Keratinocyte (primary cell): ENCODE measurements around the gene WDR82. TPM values are rescaled to one million over a fixed set of nuclear protein-coding genes. Genes with fewer than 3 reads are reported as not detected.

Experiments
- DNase-seq: peaks from one replicate; pipeline ENCODE4 v3.0.0-alpha.2; 2011; ENCODE audit warnings: low read depth, missing footprints, low spot score
- FAIRE-seq: peaks from 2 replicates; lab custom pipeline; 2011; peaks lifted over from hg19 to GRCh38; lab: Jason Lieb, UNC
- H2AFZ ChIP-seq: 2 replicates; pipeline ENCODE4 v1.6.0; 2012; ENCODE audit warnings: low read length, control low read depth, inconsistent platforms; ENCODE audit not compliant: control insufficient read depth
- H3K27ac ChIP-seq: 2 replicates; pipeline ENCODE4 v1.5.1; 2011; ENCODE audit warnings: low read length; ENCODE audit not compliant: control insufficient read depth, insufficient read depth
- H3K27me3 ChIP-seq: 3 replicates; pipeline ENCODE4 v1.6.0; 2011; ENCODE audit warnings: low read length; ENCODE audit not compliant: control insufficient read depth, insufficient read depth; ENCODE audit errors: extremely low read depth
- H3K36me3 ChIP-seq, 2 experiments: 2 replicates in 1 of 2; 3 replicates in 1 of 2; pipeline ENCODE4 v1.5.1; 2011; ENCODE audit warnings: low read length in 2 of 2, mild to moderate bottlenecking in 1 of 2; ENCODE audit not compliant: control insufficient read depth in 2 of 2, insufficient read depth in 2 of 2; ENCODE audit errors: extremely low read depth in 1 of 2
- H3K4me1 ChIP-seq: 3 replicates; pipeline ENCODE4 v1.5.1; 2011; ENCODE audit warnings: low read length; ENCODE audit not compliant: control insufficient read depth, insufficient read depth; ENCODE audit errors: extremely low read depth
- H3K4me2 ChIP-seq: 3 replicates; pipeline ENCODE4 v1.6.0; 2011; ENCODE audit warnings: low read depth, low read length; ENCODE audit not compliant: control insufficient read depth, insufficient read depth; ENCODE audit errors: extremely low read depth
- H3K4me3 ChIP-seq, 3 experiments: fragments of 200-600 bp in 1 of 3; sonication (generic) in 1 of 3; 2 replicates in 2 of 3; 3 replicates in 1 of 3; pipeline ENCODE4 v1.5.1; 2011 to 2016; ENCODE audit warnings: low read length in 3 of 3, mild to moderate bottlenecking in 3 of 3, control low read depth in 2 of 3, inconsistent platforms in 1 of 3, low read depth in 1 of 3, mixed read lengths in 1 of 3, mixed run types in 1 of 3, moderate library complexity in 1 of 3; ENCODE audit not compliant: control insufficient read depth in 2 of 3, insufficient read depth in 2 of 3; ENCODE audit errors: extremely low read depth in 1 of 3
- H3K79me2 ChIP-seq: 2 replicates; pipeline ENCODE4 v1.6.0; 2012; ENCODE audit warnings: low read length; ENCODE audit not compliant: control insufficient read depth, insufficient read depth
- H3K9ac ChIP-seq: 3 replicates; pipeline ENCODE4 v1.6.0; 2011; ENCODE audit warnings: low read length; ENCODE audit not compliant: control insufficient read depth, insufficient read depth; ENCODE audit errors: extremely low read depth
- H3K9me1 ChIP-seq: 3 replicates; pipeline ENCODE4 v1.6.0; 2011; ENCODE audit warnings: low read length; ENCODE audit not compliant: control insufficient read depth, insufficient read depth; ENCODE audit errors: extremely low read depth
- H3K9me3 ChIP-seq: 2 replicates; pipeline ENCODE4 v1.5.1; 2012; ENCODE audit warnings: low read depth, low read length; ENCODE audit not compliant: control insufficient read depth
- H4K20me1 ChIP-seq: 3 replicates; pipeline ENCODE4 v1.6.0; 2011; ENCODE audit warnings: low read length; ENCODE audit not compliant: control insufficient read depth, insufficient read depth; ENCODE audit errors: extremely low read depth
- CTCF ChIP-seq, 3 experiments: IDR thresholded peaks in 1 of 3; conservative IDR thresholded peaks in 1 of 3; optimal IDR thresholded peaks in 1 of 3; 2 replicates in 2 of 3; 3 replicates in 1 of 3; pipeline versions ENCODE3 to v1.5.1; 2011; ENCODE audit warnings: low read length in 3 of 3, mild to moderate bottlenecking in 3 of 3, moderate library complexity in 2 of 3, control low read depth in 1 of 3, inconsistent platforms in 1 of 3; ENCODE audit not compliant: insufficient read depth in 2 of 3; ENCODE audit errors: extremely low read depth in 1 of 3
- EZH2 ChIP-seq: IDR thresholded peaks from one replicate; pipeline ENCODE4 v1.6.1; 2012; ENCODE audit warnings: inconsistent platforms, mild to moderate bottlenecking, low read length, moderate library complexity
- dilution Hi-C: fragments of 300-500 bp; cut with MboI; formaldehyde crosslinking; loops from one replicate; pipeline ENCODE4 v1.7.0; 2020; ENCODE audit warnings: low sequenced_read_pairs; ENCODE audit not compliant: extremely low pct_ligation_motif_present
- polyA plus RNA-seq, 5 experiments: library from polyadenylated mRNA; depleted of rRNA in 3 of 5; stranded (reverse) in 3 of 5; stranded (forward) in 1 of 5; unstranded in 1 of 5; fragments of >200 nt; gene quantifications; 1 replicate in 1 of 5; 2 replicates in 3 of 5; 3 replicates in 1 of 5; pipeline versions ENCODE4 v1.2.1 to v1.2.3, GENCODE V29; 2011 to 2012; ENCODE audit warnings: missing spikeins in 2 of 5, low read depth in 1 of 5, low replicate concordance in 1 of 5

The WDR82 gene
- polyA plus RNA-seq, 1 donor (not counting 4 experiments of a cell fraction or from before 2014, with no cell fraction given), result 75.1 TPM

DNA sequence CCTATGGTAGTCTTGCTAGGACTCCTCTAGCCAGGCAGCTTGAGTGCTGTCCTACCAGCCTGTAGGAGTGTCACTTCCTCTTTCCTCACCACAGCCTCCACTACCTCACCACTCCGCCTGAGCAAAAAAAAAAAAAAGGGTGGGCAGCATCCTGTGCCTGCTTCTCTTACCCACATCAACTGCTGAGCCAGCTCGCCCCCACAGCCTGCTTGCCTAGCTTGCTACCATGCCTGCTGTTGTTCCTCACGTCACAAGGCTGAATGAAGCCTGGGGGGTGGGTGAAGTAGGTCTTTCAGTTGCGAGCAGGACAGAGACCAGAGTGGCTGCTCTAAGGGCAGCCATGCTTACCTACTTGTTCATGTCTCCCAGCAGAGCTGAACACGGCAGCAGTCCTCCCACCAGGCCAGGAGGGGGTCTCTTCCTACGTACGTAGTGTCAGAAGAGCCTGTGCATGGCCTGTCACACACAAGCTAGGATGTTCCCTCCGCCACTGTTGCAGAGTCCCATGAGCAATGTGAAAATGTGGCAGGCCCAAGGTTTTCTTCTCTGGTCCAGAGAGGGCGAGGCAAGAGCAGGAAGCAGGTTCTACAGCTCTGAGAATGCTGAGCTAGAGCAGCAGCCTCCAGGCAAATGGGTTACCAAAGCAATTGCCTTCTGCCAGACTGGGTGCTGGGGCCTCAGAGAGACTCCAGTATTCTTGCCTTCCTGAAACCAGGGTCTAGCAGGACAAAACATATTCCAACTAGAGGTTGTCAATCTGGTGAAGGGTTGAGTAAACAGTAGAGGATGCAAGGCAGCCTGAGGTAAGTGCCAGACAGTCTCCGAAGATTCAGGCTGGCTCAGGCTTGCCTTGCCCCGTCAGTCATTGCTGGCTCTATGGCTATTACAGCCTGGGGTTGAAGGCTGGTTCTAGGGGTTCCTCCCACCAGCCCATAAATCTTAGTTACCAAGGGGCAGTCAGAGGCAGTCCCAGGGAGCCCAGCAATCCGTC lies 24.8 kb downstream of the WDR82 start:
- Histone ChIP-seq H3K9me1 (no peaks in the 10 kb centered on the region), H3K36me3 (peaks cover 36 to 45% of the 10 kb centered on the region in 2 experiments), H3K79me2 (peaks cover 3% of the 10 kb centered on the region), H3K9ac (no peak overlapping the region), H3K4me3 (no peak overlapping the region), H3K4me1 (peaks cover 11% of the 10 kb centered on the region), H4K20me1 (peaks cover 4% of the 10 kb centered on the region), H3K27ac (no peak overlapping the region), H2AFZ (no peak overlapping the region), H3K27me3 (no peaks in the 10 kb centered on the region), H3K9me3 (no peaks in the 10 kb centered on the region), H3K4me2 (no peak overlapping the region)
- FAIRE-seq (peak; percentile 41), DNase-seq (no peak)
- TF ChIP-seq EZH2 (no peak), CTCF (optimal IDR thresholded peaks at IDR 0.05 in 1 of 3, IDR thresholded peaks at IDR 0.05 in 1 of 3, conservative IDR thresholded peaks at IDR 0.05 in 1 of 3; ENCODE audit: extremely low read depth in 1 of 3, insufficient read depth in 2 of 3, low read length in 3 of 3) (no peak)
- dilution Hi-C loops, result no loop called here

DNA sequence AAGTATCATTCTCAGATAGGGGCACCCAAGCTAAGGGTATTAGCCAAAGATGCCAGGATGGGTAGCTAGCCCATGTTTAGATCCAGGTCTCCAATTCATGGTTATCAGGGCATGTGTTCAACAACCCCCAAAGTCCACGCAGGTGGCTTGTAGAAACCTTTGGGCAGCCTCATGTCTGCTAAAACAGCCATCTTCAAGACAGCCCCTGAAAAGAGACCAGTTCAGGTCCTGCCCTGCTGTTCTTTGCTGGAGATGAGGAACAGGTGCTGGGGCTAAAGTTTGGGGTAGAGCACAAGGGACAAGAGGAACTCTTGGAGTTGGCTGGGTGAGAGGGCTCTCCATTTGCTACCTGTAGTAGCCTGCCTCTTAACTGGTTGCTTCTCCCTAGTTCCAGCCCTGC lies 28.3 kb downstream of the WDR82 start:
- Histone ChIP-seq H2AFZ (no peak overlapping the region), H3K27me3 (no peaks in the 10 kb centered on the region), H3K9me1 (no peaks in the 10 kb centered on the region), H3K79me2 (no peaks in the 10 kb centered on the region), H3K4me1 (peaks cover 21% of the 10 kb centered on the region), H3K4me2 (no peak overlapping the region), H4K20me1 (peaks cover 2% of the 10 kb centered on the region), H3K36me3 (peaks cover 15 to 22% of the 10 kb centered on the region in 2 experiments), H3K9me3 (no peaks in the 10 kb centered on the region), H3K27ac (no peak overlapping the region), H3K9ac (no peak overlapping the region), H3K4me3 (no peak overlapping the region)
- FAIRE-seq (no peak), DNase-seq (no peak)
- dilution Hi-C loops, result no loop called here
- TF ChIP-seq EZH2 (no peak), CTCF (optimal IDR thresholded peaks at IDR 0.05 in 1 of 3, IDR thresholded peaks at IDR 0.05 in 1 of 3, conservative IDR thresholded peaks at IDR 0.05 in 1 of 3; ENCODE audit: extremely low read depth in 1 of 3, insufficient read depth in 2 of 3, low read length in 3 of 3) (no peak)
